GM06990 (cell line): ENCODE measurements around the gene TEX9.

Source experiments
- DNase-seq: peaks from one replicate; pipeline ENCODE4 v3.0.0-alpha.2; 2011; ENCODE audit not compliant: insufficient read length; ENCODE audit errors: extremely low read depth
- H3K27me3 ChIP-seq: replicated peaks from 2 replicates; pipeline ENCODE4 v1.6.0; 2011; ENCODE audit warnings: low read length; ENCODE audit not compliant: control insufficient read depth, insufficient read depth
- H3K36me3 ChIP-seq: 2 replicates; pipeline ENCODE4 v1.5.1; 2011; ENCODE audit warnings: low read length; ENCODE audit not compliant: control insufficient read depth, insufficient read depth
- H3K4me3 ChIP-seq: replicated peaks from 2 replicates; pipeline ENCODE4 v1.5.1; 2011; ENCODE audit warnings: low read depth, mild to moderate bottlenecking, control low read depth, low read length
- CTCF ChIP-seq: IDR thresholded peaks from 2 replicates; pipeline ENCODE4 v1.5.1; 2011; ENCODE audit warnings: low read length, control low read depth, mild to moderate bottlenecking, inconsistent platforms; ENCODE audit not compliant: insufficient read depth, poor library complexity, severe bottlenecking

Gene TEX9

DNA sequence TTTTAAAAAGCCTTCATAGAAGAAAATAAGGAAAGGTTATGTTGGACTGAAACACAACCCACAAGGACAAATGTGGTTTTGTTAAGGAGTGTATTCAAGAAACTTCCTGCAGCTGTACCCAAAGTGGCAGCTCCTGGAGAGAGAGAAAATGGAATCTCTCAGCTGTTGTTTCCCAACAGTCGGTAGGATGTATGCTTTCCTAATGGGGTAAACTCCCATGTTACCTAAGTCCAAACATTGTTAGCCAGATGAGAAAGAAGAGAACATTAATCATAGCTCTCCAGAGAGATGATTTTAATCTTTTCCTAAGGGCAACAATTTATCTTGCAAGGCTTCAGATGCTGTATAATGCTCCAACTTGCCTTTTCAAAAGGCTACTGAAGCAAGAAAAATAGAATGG is 22.6 kb upstream of the TEX9 start:
- TF ChIP-seq CTCF = no peak
- Histone ChIP-seq H3K4me3 (no peak overlapping the region), H3K36me3 (no peaks in the 10 kb centered on the region), H3K27me3 (no peaks in the 10 kb centered on the region)
- no peak for DNase-seq

DNA sequence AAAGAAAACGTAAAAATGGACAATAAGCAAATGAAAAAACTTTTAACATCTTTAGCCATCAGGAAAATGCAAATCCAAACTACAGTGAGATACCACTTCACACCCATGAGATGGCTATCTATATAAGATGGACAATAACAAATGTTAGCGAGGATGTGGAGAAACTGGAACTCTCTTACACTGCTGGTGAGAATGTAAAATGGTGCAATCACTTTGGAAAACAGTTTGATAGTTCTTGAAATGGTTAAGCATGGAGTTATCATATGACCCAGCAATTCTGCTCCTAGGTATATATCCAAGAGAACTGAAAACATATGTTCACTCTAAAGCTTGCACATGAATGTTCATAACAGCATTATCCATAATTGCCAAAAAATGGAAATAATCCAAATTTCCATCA is 21.3 kb upstream of the TEX9 start:
- H3K4me3 ChIP-seq = no peak overlapping the region
- no peaks in the 10 kb centered on the region for H3K36me3 ChIP-seq
- no peak for TF ChIP-seq CTCF
- no peaks in the 10 kb centered on the region for H3K27me3 ChIP-seq
- no peak for DNase-seq

- H3K4me3 ChIP-seq = no peak overlapping the region
- TF ChIP-seq CTCF = no peak
Observed at GRCh38 chr15:56344336-56344735, 20.9 kb upstream of the TEX9 start.

GRCh38 chr15:56346414-56346813 is 18.8 kb upstream of the TEX9 start:
- no peaks in the 10 kb centered on the region for H3K36me3 ChIP-seq
- no peak for TF ChIP-seq CTCF
- no peak for DNase-seq
- H3K4me3 ChIP-seq = no peak overlapping the region
- no peaks in the 10 kb centered on the region for H3K27me3 ChIP-seq

More at GRCh38 chr15:56344336-56344735, 20.9 kb upstream of the TEX9 start:
- Histone ChIP-seq H3K27me3 (no peaks in the 10 kb centered on the region), H3K36me3 (no peaks in the 10 kb centered on the region)
- no peak for DNase-seq

GRCh38 chr15:56349554-56349953 is 15.7 kb upstream of the TEX9 start:
- no peak for TF ChIP-seq CTCF
- Histone ChIP-seq H3K27me3 (no peaks in the 10 kb centered on the region), H3K36me3 (no peaks in the 10 kb centered on the region), H3K4me3 (no peak overlapping the region)
- no peak for DNase-seq

GRCh38 chr15:56351353-56351752 is 13.9 kb upstream of the TEX9 start:
- TF ChIP-seq CTCF = no peak
- Histone ChIP-seq H3K4me3 (no peak overlapping the region), H3K36me3 (no peaks in the 10 kb centered on the region), H3K27me3 (no peaks in the 10 kb centered on the region)
- DNase-seq = no peak
